GM19452 (cell line): ENCODE data around the gene PIK3R3.

Experiments used
- ATAC-seq: cut with Tn5 transposase; IDR thresholded peaks from one replicate; pipeline ENCODE4 v1.9.1; 2021; ENCODE audit not compliant: unreplicated experiment

Gene PIK3R3

GRCh38 chr1:45995298-45995697, 137.1 kb downstream of the PIK3R3 start:
- no peak for ATAC-seq

GRCh38 chr1:45994423-45994822, 138.0 kb downstream of the PIK3R3 start:
- ATAC-seq, result no peak
